GM19035 (cell line): Measurements from ENCODE around the gene SRD5A2.

Experiments
- ATAC-seq: cut with Tn5 transposase; IDR thresholded peaks from one replicate; pipeline ENCODE4 v1.9.1; 2021; ENCODE audit not compliant: unreplicated experiment

Gene SRD5A2, protein sequence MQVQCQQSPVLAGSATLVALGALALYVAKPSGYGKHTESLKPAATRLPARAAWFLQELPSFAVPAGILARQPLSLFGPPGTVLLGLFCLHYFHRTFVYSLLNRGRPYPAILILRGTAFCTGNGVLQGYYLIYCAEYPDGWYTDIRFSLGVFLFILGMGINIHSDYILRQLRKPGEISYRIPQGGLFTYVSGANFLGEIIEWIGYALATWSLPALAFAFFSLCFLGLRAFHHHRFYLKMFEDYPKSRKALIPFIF

DNA sequence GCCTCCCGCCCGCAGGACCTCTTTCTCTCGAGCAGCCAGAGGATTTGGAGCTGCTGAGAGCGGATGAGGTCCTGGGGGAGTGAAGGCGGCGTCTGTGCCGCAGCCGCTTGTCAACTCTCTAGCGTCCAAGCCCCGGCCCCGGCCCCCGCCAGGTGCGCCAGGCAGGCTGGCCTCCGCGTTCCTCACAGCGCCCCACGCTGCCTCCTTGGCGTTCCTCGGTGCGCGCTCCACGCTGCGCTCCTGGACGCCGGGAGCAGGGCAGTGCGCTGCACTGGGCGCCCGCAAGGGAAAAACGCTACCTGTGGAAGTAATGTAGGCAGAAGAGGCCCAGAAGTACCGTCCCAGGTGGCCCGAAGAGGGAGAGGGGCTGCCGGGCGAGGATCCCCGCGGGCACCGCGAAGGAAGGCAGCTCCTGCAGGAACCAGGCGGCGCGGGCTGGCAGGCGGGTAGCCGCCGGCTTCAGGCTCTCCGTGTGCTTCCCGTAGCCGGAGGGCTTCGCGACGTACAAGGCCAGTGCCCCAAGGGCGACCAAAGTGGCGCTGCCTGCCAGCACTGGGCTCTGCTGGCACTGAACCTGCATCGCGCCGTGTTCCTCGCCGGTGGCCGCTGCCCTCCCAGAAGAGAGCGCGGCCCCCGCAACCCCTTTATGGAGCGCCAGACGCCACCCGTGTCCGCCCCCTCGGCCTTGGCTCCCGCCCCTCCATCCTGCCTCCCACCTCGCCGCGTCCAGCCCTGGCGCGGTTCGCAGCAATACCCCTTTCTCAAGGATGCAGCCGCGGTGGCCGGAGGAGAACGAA lies at the start of gene SRD5A2:
Gene SRD5A2 (minus strand): TSS at position 618 of the 797 bp plus-strand sequence. CDS start 38 bp downstream, at position 580.
- ATAC-seq, result no peak

DNA sequence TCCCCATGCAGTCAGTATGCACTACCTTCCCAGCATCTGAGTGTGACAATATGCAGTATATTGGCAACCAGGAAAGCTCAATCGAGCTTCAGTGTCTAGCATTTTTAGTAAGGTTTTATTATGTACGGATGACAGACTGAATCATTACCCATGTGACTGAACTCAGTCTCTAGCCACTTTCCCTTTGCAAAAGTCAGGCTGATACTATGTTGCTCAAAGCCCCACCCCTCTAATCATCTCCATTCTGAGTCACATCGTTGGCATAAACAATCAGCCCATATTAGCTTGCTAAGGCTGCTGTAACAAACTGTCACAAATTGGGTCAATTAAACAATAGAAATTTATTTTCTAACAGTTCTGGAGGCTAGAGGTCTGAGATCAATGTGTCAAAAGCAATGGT lies 25.8 kb upstream of the SRD5A2 start:
- ATAC-seq, result no peak

DNA sequence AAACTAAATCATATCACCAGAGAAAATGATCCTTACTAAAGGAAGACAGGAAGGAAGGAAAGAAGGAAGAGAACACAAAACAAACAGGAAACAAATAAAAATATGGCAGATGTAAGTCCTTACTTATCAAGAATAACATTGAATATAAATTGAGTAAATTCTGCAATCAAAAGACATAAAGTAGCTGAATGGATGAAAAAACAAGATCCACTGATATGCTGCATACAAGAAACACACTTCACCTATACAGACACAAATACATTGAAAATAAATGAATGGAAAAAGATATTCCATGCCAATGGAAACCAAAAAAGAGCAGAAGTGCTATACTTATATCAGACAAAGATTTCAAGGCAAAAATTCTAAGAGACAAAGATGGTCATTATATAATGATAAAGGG lies 18.0 kb upstream of the SRD5A2 start:
- no peak for ATAC-seq

DNA sequence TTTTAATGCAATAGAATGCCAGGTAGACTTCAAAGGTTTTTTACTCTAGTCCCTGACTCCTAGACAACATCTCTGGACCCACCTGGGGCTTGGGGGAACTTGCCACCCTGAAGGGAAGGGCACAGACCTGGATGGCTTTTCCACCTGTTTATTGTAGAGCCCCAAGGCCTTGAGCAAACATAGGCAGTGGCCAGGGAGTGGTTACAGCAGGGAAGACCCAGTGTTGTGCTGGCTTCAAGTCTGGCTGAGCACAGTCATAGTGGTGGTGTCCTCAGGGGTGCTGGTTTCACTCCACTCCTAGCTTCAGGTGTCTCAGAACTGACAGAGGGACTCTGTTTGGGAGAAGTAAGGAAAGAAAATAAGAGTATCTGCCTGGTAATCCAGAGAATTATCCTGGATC lies 5.5 kb upstream of the SRD5A2 start:
- no peak for ATAC-seq

DNA sequence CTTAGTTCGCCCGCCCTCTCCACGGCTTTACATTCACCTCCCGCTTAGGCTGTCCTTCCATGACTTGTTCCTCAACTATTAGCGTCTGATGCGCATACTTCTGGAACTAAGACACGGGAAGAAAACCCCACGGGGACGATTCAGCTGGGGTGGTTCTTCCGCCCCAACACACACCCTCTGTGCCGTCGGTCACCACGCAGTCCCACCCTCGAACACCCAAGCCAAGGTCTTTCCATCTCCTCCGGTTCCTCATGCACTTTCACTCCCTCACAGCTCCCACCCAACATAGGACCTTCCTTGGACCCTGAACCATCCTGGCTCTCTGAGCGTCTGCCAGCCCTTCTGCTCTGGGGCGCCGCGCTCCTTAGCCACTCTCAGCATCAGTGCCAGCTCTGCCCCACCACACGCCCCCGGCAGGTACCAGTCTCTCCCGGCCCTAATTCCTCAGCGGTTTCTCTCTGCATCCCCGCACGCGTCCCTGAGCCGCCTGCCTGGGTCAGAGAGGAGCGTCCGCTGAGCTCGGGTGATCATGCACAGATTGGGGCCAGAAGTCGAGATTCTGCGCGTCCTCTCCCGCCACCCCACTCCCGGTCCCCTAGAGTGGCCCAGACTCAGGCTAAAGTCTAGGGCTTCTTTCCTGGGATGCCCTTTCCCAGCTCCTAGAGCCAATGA lies 522 bp upstream of the SRD5A2 start:
- ATAC-seq, result no peak

DNA sequence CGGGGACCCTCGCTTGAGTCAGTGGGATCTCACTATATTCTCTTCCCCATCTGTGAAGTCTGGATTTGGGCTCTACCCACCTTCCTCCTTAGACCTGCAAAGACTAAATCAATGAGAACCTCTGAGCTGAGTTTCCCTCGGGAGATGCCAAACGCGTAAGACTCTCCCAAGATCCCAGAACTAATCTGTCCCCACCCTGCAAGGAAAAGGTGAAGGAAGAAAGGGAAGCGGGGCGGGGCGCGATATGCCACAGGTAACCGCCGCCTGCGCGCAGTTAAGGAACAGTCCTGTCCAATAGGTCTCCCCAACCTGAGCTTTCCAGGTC lies 780 bp downstream of the SRD5A2 start:
- ATAC-seq, result no peak

DNA sequence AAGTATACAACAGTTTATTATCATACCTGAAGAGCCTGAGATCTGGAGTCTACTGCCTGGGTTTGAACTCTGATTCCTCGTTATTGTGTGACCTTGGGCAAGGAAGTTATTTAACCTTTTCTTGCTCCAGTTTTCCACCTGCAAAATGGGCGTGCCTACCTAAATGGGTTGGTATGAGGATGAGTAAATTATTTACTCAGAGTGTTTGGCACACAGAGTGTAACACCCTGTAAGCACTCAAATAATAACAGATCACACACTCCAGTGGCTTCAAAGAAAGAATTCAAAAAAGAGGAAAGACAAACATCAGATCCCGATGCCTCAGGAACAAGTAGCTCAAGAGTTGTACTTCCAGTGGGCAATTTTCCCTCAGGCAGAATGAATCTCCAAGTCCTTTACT lies 2.4 kb downstream of the SRD5A2 start:
- no peak for ATAC-seq

DNA sequence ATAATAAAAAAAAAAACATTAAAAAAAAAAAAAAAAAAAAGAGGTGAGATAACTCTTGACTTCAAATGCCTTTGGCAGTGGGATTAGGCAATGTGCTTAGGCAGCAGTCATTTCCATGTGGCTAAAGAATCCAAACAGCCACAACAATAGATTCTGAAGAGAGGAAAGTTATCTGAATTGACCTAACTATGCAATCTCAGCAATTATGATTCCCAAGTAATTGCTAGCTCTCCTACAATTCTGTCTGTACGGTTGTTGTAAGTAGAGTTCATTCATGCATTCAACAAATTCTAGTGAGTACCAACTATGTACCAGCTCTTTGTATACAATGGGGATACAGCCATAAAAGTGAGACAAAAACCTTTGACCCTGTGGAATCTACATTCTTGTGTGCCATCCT lies 3.6 kb downstream of the SRD5A2 start:
- ATAC-seq, result no peak

DNA sequence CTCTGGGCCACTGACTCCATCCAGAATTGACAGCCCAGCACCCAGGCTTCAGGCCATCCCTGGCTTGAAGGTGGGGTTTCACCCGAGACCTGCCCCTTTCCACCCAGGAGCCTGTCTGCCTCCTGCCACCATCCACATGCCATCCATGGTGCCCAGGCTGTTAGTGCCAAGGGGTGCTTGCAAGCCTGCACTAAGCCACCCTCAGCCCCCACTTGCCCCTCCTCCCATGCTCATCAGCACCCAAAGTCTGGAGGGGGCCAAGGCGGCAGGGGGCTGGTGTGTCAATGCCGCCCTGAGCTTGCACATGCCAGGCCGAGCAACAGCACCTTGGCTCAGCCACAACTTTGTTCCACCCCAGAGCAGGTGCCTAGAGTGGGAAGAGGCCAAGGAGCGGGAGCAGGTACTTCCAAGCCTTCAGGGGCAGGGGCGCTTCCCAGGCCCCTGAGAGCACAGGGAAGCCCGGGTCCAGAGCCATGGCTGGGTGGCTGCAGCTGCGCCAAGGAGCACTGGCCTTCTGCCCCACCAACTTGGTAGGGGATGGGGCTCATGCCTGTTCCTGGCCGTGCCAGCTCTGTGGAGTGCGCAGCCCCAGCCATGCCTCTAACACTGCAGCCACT lies 12.0 kb downstream of the SRD5A2 start:
- no peak for ATAC-seq

DNA sequence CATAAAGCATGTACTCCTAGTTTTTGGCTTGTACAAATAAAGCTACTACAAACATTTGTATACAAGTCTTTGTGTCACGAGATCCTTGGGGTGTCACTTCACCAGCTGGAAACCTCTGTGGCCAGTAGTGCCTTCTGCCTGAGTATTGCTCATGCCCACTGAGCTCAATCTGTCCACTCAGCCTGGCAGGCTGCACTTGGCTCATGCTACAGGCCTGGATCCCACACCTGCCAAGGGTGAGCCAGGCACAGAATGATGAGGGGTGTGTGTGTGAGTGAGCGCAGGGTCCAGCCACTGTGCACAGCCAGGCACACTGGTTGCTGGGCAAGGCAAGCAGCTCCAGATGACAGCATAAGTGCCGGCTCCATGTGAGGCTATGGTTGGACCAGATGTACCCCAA lies 13.1 kb downstream of the SRD5A2 start:
- ATAC-seq, result no peak

DNA sequence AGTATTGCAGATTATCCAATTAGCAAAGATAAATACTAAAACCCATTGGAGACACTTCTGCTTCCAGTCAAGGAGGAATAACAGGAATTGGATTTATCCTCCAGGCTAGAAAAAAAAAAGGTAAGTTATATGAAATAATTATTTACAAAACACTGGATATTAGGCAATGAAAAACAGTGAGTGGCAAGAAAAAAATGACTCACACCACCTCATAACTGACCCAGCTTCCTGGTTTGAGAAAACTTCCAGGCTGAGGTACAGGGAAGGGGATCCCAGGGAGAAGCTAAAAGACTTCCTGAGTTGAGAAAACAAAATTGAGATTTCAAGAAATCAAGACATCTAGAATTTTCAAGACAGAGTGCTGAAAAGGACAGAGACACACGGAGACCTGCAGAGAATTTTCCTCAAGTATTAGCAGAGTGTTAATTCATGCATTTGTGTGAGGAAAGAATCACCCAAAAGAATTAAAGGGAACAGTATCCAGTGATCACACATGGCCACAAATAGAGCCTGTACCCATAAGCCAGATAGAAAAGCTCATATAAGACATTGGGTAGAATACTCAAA lies 17.4 kb downstream of the SRD5A2 start:
- ATAC-seq, result no peak

DNA sequence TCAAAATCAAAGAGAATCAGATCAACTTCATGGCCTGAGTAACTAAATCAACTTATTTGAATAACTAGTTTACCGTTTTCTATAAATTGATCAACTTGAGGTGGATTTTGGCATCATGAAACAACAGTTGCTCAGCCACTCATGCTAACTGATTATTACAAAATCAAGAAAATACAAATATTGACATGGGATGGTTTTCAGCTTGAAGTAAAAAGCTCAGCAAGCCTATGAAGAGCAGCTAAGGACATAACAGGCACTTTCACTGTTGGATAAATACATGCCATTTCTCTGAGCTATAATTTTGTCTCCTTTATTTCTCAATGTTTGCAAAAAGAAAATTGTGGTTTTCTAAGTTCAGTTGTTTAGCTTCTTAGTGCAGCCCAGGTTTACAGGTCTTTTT lies 18.9 kb downstream of the SRD5A2 start:
- no peak for ATAC-seq

DNA sequence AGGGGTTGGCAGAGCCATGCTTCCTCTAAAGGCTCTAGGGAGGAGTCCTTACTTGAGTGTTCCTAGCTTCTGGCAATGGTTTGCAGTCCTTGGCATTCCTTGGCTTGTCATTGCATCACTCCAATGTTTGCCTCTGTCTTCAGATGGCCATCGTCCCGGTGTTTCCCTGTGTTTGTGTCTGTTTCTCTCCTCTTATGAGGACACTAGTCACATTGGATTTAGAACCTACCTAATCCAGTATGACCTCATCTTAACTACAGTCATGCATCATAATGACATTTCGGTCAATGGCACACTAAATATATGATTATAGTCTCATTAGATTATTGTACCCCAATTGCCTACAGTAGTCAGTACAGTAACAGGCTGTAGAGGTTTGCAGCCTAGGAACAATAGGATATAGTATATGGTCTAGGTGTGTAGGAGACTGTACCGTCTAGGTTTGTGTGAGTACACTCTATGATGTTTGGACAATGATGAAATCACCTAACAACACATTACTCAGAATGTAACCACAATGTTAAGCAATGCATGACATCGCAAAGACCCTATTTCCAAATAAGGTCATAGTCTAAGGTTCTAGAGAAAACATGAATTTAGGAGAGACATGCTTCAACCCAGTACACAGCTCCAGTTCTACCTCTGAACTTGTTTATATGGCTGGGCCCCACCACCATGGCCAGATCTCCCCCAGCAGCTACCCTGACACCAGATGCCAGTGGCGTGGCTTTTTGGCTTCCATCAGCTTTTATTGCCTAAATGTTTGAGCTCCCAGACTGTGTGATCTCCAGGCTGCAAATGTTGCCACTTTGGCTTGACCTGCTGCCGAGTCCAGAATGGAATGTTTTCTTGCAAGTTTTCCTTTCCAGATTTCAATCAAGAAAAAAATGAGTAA lies 22.1 kb downstream of the SRD5A2 start:
- ATAC-seq, result no peak

DNA sequence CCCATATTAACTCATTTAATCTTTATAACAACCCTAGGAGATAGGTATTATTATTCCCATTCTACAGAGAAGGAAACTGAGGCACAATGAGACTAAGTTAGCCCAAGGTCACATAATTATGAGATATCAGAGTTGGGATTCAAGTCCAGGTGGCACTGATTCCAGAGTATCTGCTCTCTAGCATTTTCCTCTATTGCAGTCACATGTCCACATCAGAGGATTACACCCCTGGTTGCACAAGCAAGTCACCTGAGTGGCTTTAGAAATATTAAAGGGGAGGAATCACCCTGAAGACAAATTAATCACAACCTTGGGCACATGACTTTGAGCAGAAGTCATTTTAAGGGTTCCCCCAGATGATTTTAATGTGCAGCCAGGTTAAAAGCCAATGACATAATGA lies 23.8 kb downstream of the SRD5A2 start:
- ATAC-seq, result no peak

DNA sequence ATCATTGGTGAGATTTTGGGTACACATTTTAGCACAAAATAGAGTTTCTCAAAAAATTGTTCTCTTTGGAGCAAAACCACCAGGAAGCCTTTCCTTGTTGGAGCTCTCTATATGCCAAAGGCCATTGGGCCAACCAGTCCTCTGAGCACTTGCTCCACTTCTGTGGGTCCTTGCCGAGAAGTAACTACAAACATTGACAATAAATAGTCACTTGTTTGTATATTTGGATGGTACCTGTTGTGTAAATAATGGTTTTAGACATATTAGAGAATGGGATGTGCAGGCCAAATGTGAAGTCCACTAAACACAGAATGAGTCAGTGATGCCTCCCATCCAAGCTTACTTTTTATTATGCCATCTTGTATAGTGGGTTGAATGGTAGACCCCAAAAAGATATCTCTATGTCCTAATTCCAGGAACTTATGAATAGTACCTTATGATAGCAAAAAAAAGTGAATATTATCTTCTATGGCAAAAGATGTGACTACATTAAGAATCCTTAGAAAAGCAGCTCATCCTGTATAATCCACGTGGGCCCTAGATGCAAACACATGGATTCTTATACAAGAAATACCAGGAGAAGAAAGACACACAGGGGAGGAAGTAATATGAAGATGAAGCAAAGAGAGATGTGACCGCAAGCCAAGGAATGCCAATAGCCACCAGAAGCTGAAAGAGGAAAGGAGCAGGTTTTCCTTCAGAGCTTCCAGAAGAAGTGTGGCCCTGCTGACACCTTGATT lies 24.6 kb downstream of the SRD5A2 start:
- no peak for ATAC-seq

DNA sequence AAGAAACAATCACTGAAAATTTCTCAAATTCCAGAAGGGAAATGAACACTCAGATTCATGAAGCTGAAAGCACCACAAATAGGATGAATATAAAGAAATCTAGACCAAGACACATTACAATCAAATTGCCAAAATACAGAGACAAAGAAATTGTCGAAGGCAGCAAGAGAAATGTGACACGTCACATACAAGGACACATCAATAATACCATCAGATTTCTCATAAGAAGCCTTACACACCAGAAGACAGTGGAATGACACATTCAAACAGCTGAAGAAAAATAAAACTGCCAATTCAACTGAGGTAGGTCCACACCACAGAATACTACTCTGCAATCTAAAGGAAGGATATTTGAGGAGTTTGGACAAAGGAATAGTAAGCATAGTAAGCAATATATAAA lies 27.4 kb downstream of the SRD5A2 start:
- ATAC-seq, result no peak

DNA sequence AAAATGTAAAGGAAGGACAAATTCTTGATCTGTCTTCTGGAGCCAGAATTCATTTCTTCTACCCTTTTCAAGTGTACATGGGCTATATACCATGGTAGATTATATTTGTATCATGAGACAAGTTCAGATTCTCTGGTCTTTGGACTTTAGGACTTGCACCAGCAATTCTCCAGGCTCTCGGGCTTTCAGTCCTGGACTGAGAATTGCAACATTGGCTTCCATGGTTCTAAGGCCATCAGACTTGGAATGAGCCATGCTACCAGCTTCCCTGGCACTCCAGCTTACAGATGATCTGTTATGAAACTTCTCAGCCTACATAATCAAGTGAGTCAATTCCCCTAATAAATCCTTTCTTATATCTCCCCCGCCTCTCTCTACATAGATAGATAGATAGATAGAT lies 33.3 kb downstream of the SRD5A2 start:
- no peak for ATAC-seq

DNA sequence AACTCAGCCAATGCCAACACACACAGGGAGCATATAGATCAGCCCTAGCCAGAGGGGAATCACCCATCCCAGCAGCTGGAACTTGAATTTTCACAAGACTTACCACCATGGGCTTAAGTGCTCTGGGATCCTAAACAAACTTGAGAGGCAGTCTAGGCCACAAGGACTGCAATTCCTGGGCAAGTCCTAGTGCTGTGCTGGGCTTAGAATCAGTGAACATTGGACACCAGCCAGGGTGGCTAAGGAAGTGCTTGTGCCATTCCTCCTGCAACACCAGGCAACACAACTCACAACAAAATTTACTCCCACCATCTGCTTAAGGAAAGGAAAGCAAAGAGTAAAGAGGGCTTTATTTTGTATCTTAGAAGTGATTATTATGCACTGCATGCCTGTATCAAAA lies 38.9 kb downstream of the SRD5A2 start:
- no peak for ATAC-seq

DNA sequence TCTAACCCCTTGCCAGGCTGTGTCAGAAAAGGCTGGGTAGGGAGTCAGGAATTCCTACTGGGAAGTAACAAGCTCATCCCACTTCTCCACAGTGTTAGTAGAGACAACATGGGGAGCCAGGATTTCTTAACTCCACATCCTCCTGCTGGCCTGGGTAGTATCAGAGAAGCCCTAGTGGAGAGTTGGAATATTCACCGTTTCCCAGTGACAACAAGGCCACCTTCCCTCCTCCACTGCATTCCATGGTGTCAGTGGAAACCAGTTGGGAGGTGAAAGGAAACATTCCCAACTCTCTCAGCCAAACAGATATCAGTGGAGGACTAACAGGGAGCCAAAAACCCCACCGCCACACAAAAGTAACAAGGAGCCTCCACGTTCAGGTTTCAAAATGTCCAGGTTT lies 41.2 kb downstream of the SRD5A2 start:
- no peak for ATAC-seq

DNA sequence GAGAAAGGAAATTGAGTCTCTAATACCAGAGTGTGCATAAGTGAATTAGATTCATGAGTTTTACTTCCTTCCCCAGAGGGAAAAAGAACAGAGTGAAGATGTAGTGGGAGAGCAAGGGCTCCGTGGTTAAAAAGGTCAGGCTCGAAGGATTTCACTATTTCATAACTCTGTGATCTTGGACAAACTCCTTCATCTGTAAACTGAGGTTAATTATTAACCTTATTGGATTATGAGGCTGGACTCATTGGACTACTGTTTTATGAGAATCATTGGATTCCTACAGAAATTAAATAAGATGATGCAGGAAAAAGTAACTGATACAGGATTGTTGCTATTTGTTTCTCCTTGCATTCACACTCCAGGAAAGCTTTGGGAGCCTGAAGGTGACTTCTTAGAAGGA lies 45.0 kb downstream of the SRD5A2 start:
- no peak for ATAC-seq
